IMR-90 (cell line): ENCODE results near the gene KCNMA1. TPM values are rescaled to one million over a fixed set of nuclear protein-coding genes. Genes with fewer than 3 reads are reported as not detected.

Experiments used
- ATAC-seq: fragments of 200-7000 bp; cut with Tn5 transposase; 2 replicates; pipeline ENCODE4 v1.9.1; 2020; ENCODE audit warnings: low read depth, mild to moderate bottlenecking, moderate library complexity
- BruUV-seq: library from RNA; stranded (reverse); fragments of 400-500 nt; replicated peaks from 2 replicates; lab custom pipeline; 2021; lab: Mats Ljungman, UMichigan
- CTCF ChIA-PET: fragments of 300-600 bp; formaldehyde crosslinking; extraction: SDS; loops from one replicate; lab custom pipeline; 2021; ENCODE audit warnings: antibody characterized with exemption; lab: Yijun Ruan, JAX
- POLR2A ChIA-PET: fragments of 300-600 bp; sonication (Branson Sonifier 250); formaldehyde crosslinking; loops from one replicate; lab custom pipeline; 2022; ENCODE audit warnings: antibody characterized with exemption; ENCODE audit not compliant: unreplicated experiment; lab: Charles Lee
- DNase-seq: peaks from one replicate; pipeline ENCODE4 v3.0.0; 2013
- H2AFZ ChIP-seq: replicated peaks from 2 replicates; pipeline ENCODE3; 2013; ENCODE audit warnings: low read length, mild to moderate bottlenecking; ENCODE audit not compliant: poor library complexity
- H2AK5ac ChIP-seq: 2 replicates; pipeline ENCODE4 v1.6.1; 2013; ENCODE audit warnings: low read depth, low read length, inconsistent platforms
- H2AK9ac ChIP-seq: replicated peaks from 2 replicates; pipeline ENCODE3; 2013; ENCODE audit warnings: mild to moderate bottlenecking, low read depth, low read length, moderate library complexity; ENCODE audit not compliant: poor library complexity
- H2BK120ac ChIP-seq: 2 replicates; pipeline ENCODE4 v1.6.1; 2013; ENCODE audit warnings: low read depth, low read length, inconsistent platforms
- H2BK15ac ChIP-seq: 3 replicates; pipeline ENCODE4 v1.6.1; 2013; ENCODE audit warnings: low read depth, low read length, inconsistent platforms
- H2BK20ac ChIP-seq: 2 replicates; pipeline ENCODE4 v1.6.1; 2013; ENCODE audit warnings: low read depth, mild to moderate bottlenecking, inconsistent platforms, low read length, moderate library complexity
- H2BK5ac ChIP-seq: 2 replicates; pipeline ENCODE4 v1.6.1; 2013; ENCODE audit warnings: mild to moderate bottlenecking, low read depth, low read length, inconsistent platforms; ENCODE audit not compliant: poor library complexity, severe bottlenecking
- H3K14ac ChIP-seq: replicated peaks from 2 replicates; pipeline ENCODE4 v1.6.1; 2013; ENCODE audit warnings: low read depth, low read length, inconsistent platforms
- H3K18ac ChIP-seq: 2 replicates; pipeline ENCODE4 v1.6.1; 2013; ENCODE audit warnings: low read depth, low read length, control low read depth
- H3K23ac ChIP-seq: 2 replicates; pipeline ENCODE4 v1.6.1; 2013; ENCODE audit warnings: low read depth, low read length, inconsistent platforms
- H3K27ac ChIP-seq: 2 replicates; pipeline ENCODE4 v1.5.1; 2013; ENCODE audit warnings: mild to moderate bottlenecking, control low read depth, low read length; ENCODE audit not compliant: insufficient read depth
- H3K27me3 ChIP-seq: 2 replicates; pipeline ENCODE4 v1.6.1; 2013; ENCODE audit warnings: low read length; ENCODE audit not compliant: control insufficient read depth, insufficient read depth
- H3K36me3 ChIP-seq: 2 replicates; pipeline ENCODE4 v1.6.1; 2013; ENCODE audit warnings: low read length, mixed read lengths; ENCODE audit not compliant: control insufficient read depth, insufficient read depth
- H3K4ac ChIP-seq: 2 replicates; pipeline ENCODE4 v1.6.1; 2013; ENCODE audit warnings: low read depth, low read length, inconsistent platforms
- H3K4me1 ChIP-seq: 2 replicates; pipeline ENCODE4 v1.6.1; 2013; ENCODE audit warnings: low read length, mixed read lengths; ENCODE audit not compliant: control insufficient read depth, insufficient read depth
- H3K4me2 ChIP-seq: 2 replicates; pipeline ENCODE4 v1.6.1; 2013; ENCODE audit warnings: low read depth, mild to moderate bottlenecking, control low read depth, low read length, moderate library complexity
- H3K4me3 ChIP-seq: 2 replicates; pipeline ENCODE4 v1.5.1; 2013; ENCODE audit warnings: low read depth, mild to moderate bottlenecking, control low read depth, low read length, moderate library complexity; ENCODE audit not compliant: insufficient read depth
- H3K56ac ChIP-seq: 2 replicates; pipeline ENCODE4 v1.6.1; 2013; ENCODE audit warnings: low read length, inconsistent platforms; ENCODE audit not compliant: insufficient read depth; ENCODE audit errors: extremely low read depth
- H3K79me1 ChIP-seq, 2 experiments: 2 replicates each; pipeline ENCODE4 v1.6.1; 2013; ENCODE audit warnings: low read length in 2 of 2, inconsistent platforms in 1 of 2, low read depth in 1 of 2
- H3K9ac ChIP-seq: 2 replicates; pipeline ENCODE4 v1.6.1; 2013; ENCODE audit warnings: low read depth, low read length, control low read depth
- H3K9me1 ChIP-seq: 2 replicates; pipeline ENCODE4 v1.6.1; 2013; ENCODE audit warnings: low read length, inconsistent platforms; ENCODE audit not compliant: insufficient read depth
- H3K9me3 ChIP-seq: 2 replicates; pipeline ENCODE4 v1.6.1; 2013; ENCODE audit warnings: low read length; ENCODE audit not compliant: control insufficient read depth, insufficient read depth
- H4K20me1 ChIP-seq: 2 replicates; pipeline ENCODE4 v1.6.1; 2013; ENCODE audit warnings: low read length, inconsistent platforms; ENCODE audit not compliant: insufficient read depth
- H4K5ac ChIP-seq: 2 replicates; pipeline ENCODE4 v1.6.1; 2013; ENCODE audit warnings: mild to moderate bottlenecking, low read depth, low read length, control low read depth
- H4K8ac ChIP-seq, 2 experiments: 2 replicates each; pipeline ENCODE4 v1.6.1; 2013; ENCODE audit warnings: low read depth in 2 of 2, low read length in 2 of 2, control low read depth in 1 of 2, inconsistent platforms in 1 of 2
- H4K91ac ChIP-seq: 2 replicates; pipeline ENCODE4 v1.6.1; 2013; ENCODE audit warnings: low read depth, low read length, inconsistent platforms; ENCODE audit not compliant: insufficient read depth
- BHLHE40 ChIP-seq: fragments of 150-350 bp; IDR thresholded peaks from 2 replicates; pipeline ENCODE4 v1.6.1; 2016; ENCODE audit warnings: mild to moderate bottlenecking, low read depth, low read length
- ELK1 ChIP-seq: fragments of 150-350 bp; IDR thresholded peaks from 2 replicates; pipeline ENCODE4 v1.6.1; 2016; ENCODE audit warnings: low read depth, mild to moderate bottlenecking, low read length, moderate library complexity, borderline replicate concordance
- MAZ ChIP-seq: IDR thresholded peaks from 2 replicates; pipeline ENCODE4 v1.6.1; 2012; ENCODE audit warnings: low read depth, mild to moderate bottlenecking, low read length, improper control_type of control experiment, moderate library complexity, borderline replicate concordance
- NFE2L2 ChIP-seq: fragments of 150-350 bp; IDR thresholded peaks from 2 replicates; pipeline ENCODE4 v1.6.1; 2016; ENCODE audit warnings: low read depth, mild to moderate bottlenecking, low read length
- POLR2A ChIP-seq: IDR thresholded peaks from 2 replicates; pipeline ENCODE4 v1.6.1; 2012; ENCODE audit warnings: mild to moderate bottlenecking, low read depth, low read length
- RFX5 ChIP-seq: IDR thresholded peaks from 2 replicates; pipeline ENCODE4 v1.8.0; 2012; ENCODE audit warnings: low read depth, mild to moderate bottlenecking, low read length, moderate library complexity
- USF2 ChIP-seq: fragments of 150-350 bp; IDR thresholded peaks from 2 replicates; pipeline ENCODE4 v1.6.1; 2017; ENCODE audit warnings: mild to moderate bottlenecking, antibody characterized with exemption, low read length, low read depth
- WGBS, 2 experiments: methylation state at CpG; one replicate each; pipeline versions ENCODE4 v1.1.5 to v1.1.7; 2013; ENCODE audit warnings: missing lambda C conversion rate in 2 of 2; ENCODE audit not compliant: insufficient read length in 1 of 2; ENCODE audit errors: extremely low coverage in 2 of 2; 5-methylcytosine and 5-hydroxymethylcytosine counted together
- dilution Hi-C: fragments of 300-500 bp; cut with HindIII; formaldehyde crosslinking; loops from one replicate; pipeline ENCODE4 v1.14.3; 2018; ENCODE audit warnings: low sequenced_read_pairs; ENCODE audit not compliant: unreplicated experiment
- in situ Hi-C: fragments of 300-500 bp; cut with MboI; formaldehyde crosslinking; loops from 3 replicates; pipeline ENCODE4 v1.14.3; 2019; ENCODE audit warnings: low sequenced_read_pairs, inconsistent platforms, mixed read lengths
- intact Hi-C: fragments of 100-400 bp; cut with micrococcal nuclease; formaldehyde crosslinking; loops from 2 replicates; pipeline ENCODE4 v1.10.0; 2022
- polyA plus RNA-seq, 3 experiments: library from polyadenylated mRNA; depleted of rRNA; stranded (reverse); fragments of >200 nt; gene quantifications; 2 replicates each; pipeline ENCODE4 v1.2.3, GENCODE V29; 2012; ENCODE audit warnings: low replicate concordance in 1 of 3
- total RNA-seq: library from RNA; depleted of rRNA; stranded (reverse); fragments of >200 nt; gene quantifications from 2 replicates; pipeline ENCODE4 v1.2.3, GENCODE V29; 2012

The KCNMA1 gene
- total and polyA plus RNA-seq, 2 of the 4 experiments (the other 2 are of a cell fraction): 25.6 to 29.6 TPM

- CTCF ChIA-PET: no interaction called here
- Histone ChIP-seq H3K9me3 (no peaks in the 10 kb centered on the region), H2AK5ac (no peak overlapping the region), H2BK120ac (no peak overlapping the region), H3K79me1 (no peaks in the 10 kb centered on the region; a peak in 1 of 4 replicates), H3K9me1 (peaks cover 3% of the 10 kb centered on the region; the same call in 1 of the 2 replicates), H2AK9ac (no peak overlapping the region), H3K36me3 (no peaks in the 10 kb centered on the region), H3K27me3 (no peaks in the 10 kb centered on the region; the same call in 1 of the 2 replicates), H3K4me1 (peaks cover 2% of the 10 kb centered on the region), H2BK20ac (no peak overlapping the region), H2AFZ (no peak overlapping the region), H3K56ac (no peak overlapping the region), H3K18ac (no peak overlapping the region), H4K91ac (no peak overlapping the region), H3K4me3 (no peak overlapping the region), H3K14ac (no peak overlapping the region), H4K8ac (no peak overlapping the region), H3K9ac (no peak overlapping the region), H2BK15ac (no peak overlapping the region), H3K4ac (no peak overlapping the region), H3K23ac (no peak overlapping the region), H4K5ac (no peak overlapping the region), H2BK5ac (no peak overlapping the region), H3K27ac (no peak overlapping the region), H3K4me2 (no peak overlapping the region), H4K20me1 (no peaks in the 10 kb centered on the region)
- BruUV-seq: no TSS peak
- dilution Hi-C loops: no loop called here
- DNase-seq (no peak), ATAC-seq (no peak)
- in situ Hi-C loops: no loop called here
- WGBS, 2 experiments: no CpG with 5 or more reads among the region's 6 CpGs
- intact Hi-C loops: no loop called here
- POLR2A ChIA-PET: no interaction called here
- TF ChIP-seq MAZ: no peak
- TF ChIP-seq BHLHE40: no peak
- no peak for TF ChIP-seq NFE2L2
- no peak for TF ChIP-seq RFX5
- no peak for TF ChIP-seq USF2
- TF ChIP-seq ELK1: no peak
- no peak for TF ChIP-seq POLR2A
These were observed 352.8 kb downstream of the KCNMA1 start for GRCh38 chr10:77284797-77285196.
